HepG2 (cell line): ENCODE results near the gene NTRK2. TPM values are rescaled to one million over a fixed set of nuclear protein-coding genes. Genes with fewer than 3 reads are reported as not detected.

Experiments used
- ATAC-seq: fragments of 200-7000 bp; cut with Tn5 transposase; 3 replicates; pipeline ENCODE4 v1.9.1; 2020; ENCODE audit warnings: mild to moderate bottlenecking, moderate library complexity
- BruUV-seq: library from RNA; stranded (reverse); fragments of 400-500 nt; replicated peaks from 2 replicates; lab custom pipeline; 2021; lab: Mats Ljungman, UMichigan
- CTCF ChIA-PET: fragments of 300-600 bp; formaldehyde crosslinking; extraction: SDS; loops from one replicate; lab custom pipeline; 2021; ENCODE audit warnings: low total read pairs, inconsistent platforms, low intra/inter-chr PET ratio; lab: Yijun Ruan, JAX
- POLR2A ChIA-PET: fragments of 350-600 bp; sonication (Branson Sonifier 250); formaldehyde crosslinking; loops from one replicate; lab custom pipeline; 2020; ENCODE audit warnings: antibody characterized with exemption, inconsistent platforms; lab: Yijun Ruan, JAX
- DNase-seq: peaks from one replicate; pipeline ENCODE4 v3.0.0-alpha.2; 2015; ENCODE audit warnings: low spot score
- FAIRE-seq: peaks from 3 replicates; lab custom pipeline; 2011; peaks lifted over from hg19 to GRCh38; lab: Jason Lieb, UNC
- H2AFZ ChIP-seq: one replicate; pipeline ENCODE4 v1.6.1; 2011; ENCODE audit warnings: low read length, inconsistent platforms
- H3K27ac ChIP-seq: fragments of 300-600 bp; 3 replicates; pipeline ENCODE4 v1.8.0; 2011; ENCODE audit warnings: mixed run types, mild to moderate bottlenecking, mixed read lengths, low read length, inconsistent platforms; ENCODE audit not compliant: insufficient read depth; ENCODE audit errors: extremely low read length
- H3K27me3 ChIP-seq, 2 experiments: fragments of 200-600 bp in 1 of 2; 2 replicates in 1 of 2; 3 replicates in 1 of 2; pipeline versions ENCODE4 v1.6.0 to v1.8.0; 2011; ENCODE audit warnings: low read length in 2 of 2, mild to moderate bottlenecking in 2 of 2, moderate library complexity in 2 of 2, inconsistent platforms in 1 of 2; ENCODE audit not compliant: insufficient read depth in 2 of 2, control insufficient read depth in 1 of 2
- H3K36me3 ChIP-seq, 2 experiments: fragments of 200-600 bp in 1 of 2; replicated peaks in 1 of 2; 2 replicates in 1 of 2; 3 replicates in 1 of 2; pipeline versions ENCODE4 v1.5.1 to v1.8.0; 2011; ENCODE audit warnings: low read length in 2 of 2, inconsistent platforms in 1 of 2; ENCODE audit not compliant: insufficient read depth in 2 of 2, control insufficient read depth in 1 of 2
- H3K4me1 ChIP-seq: 2 replicates; pipeline ENCODE4 v1.5.1; 2012; ENCODE audit warnings: low read length, inconsistent platforms; ENCODE audit not compliant: insufficient read depth
- H3K4me2 ChIP-seq: 2 replicates; pipeline ENCODE4 v1.6.0; 2011; ENCODE audit warnings: low read depth, low read length, inconsistent platforms
- H3K4me3 ChIP-seq, 3 experiments: fragments of 200-600 bp in 1 of 3; sonication (generic), shearing (Covaris generic) in 1 of 3; replicated peaks in 1 of 3; 2 replicates each; pipeline ENCODE4 v1.5.1; 2011 to 2016; ENCODE audit warnings: low read length in 3 of 3, inconsistent platforms in 2 of 3, low read depth in 2 of 3, mild to moderate bottlenecking in 2 of 3, control low read depth in 1 of 3, mixed read lengths in 1 of 3; ENCODE audit not compliant: insufficient read depth in 1 of 3
- H3K79me2 ChIP-seq: one replicate; pipeline ENCODE4 v1.6.1; 2011; ENCODE audit warnings: low read length, inconsistent platforms; ENCODE audit not compliant: insufficient read depth
- H3K9ac ChIP-seq: 2 replicates; pipeline ENCODE4 v1.6.0; 2011; ENCODE audit warnings: mild to moderate bottlenecking, low read depth, low read length, inconsistent platforms; ENCODE audit not compliant: insufficient read depth
- H3K9me3 ChIP-seq: 2 replicates; pipeline ENCODE4 v1.5.1; 2012; ENCODE audit warnings: mild to moderate bottlenecking, low read length
- H4K20me1 ChIP-seq: 2 replicates; pipeline ENCODE4 v1.6.0; 2011; ENCODE audit warnings: inconsistent platforms, mild to moderate bottlenecking, low read length, moderate library complexity; ENCODE audit not compliant: insufficient read depth
- ETV6 ChIP-seq: sonication (generic); formaldehyde crosslinking; conservative IDR thresholded peaks from 2 replicates; pipeline ENCODE4 v1.4.0; 2020; ENCODE audit warnings: missing genetic modification reagents
- HOXA5 ChIP-seq: sonication (generic); formaldehyde crosslinking; IDR thresholded peaks from 2 replicates; pipeline ENCODE4 v1.4.0; 2020; ENCODE audit warnings: missing genetic modification reagents
- MAFF ChIP-seq: IDR thresholded peaks from 2 replicates; pipeline ENCODE4 v1.6.1; 2011; ENCODE audit warnings: low read depth, low read length, improper control_type of control experiment
- PCBP1 ChIP-seq: fragments of 200-400 bp; formaldehyde crosslinking; IDR thresholded peaks from 2 replicates; pipeline ENCODE4 v1.6.1; 2017; ENCODE audit warnings: mild to moderate bottlenecking, low read depth, low read length, borderline replicate concordance
- SATB2 ChIP-seq: sonication (generic); formaldehyde crosslinking; IDR thresholded peaks from 2 replicates; pipeline ENCODE4 v1.5.0; 2020; ENCODE audit warnings: missing genetic modification reagents
- SMAD9 ChIP-seq: sonication (generic); formaldehyde crosslinking; IDR thresholded peaks from 2 replicates; pipeline ENCODE4 v1.5.1; 2020; ENCODE audit warnings: mild to moderate bottlenecking, missing genetic modification reagents
- SOX5 ChIP-seq: IDR thresholded peaks from 2 replicates; pipeline ENCODE4 v1.6.1; 2016; ENCODE audit warnings: borderline replicate concordance
- TGIF2 ChIP-seq: IDR thresholded peaks from 2 replicates; pipeline ENCODE4 v1.6.1; 2016; ENCODE audit warnings: control low read depth, missing compliant biosample characterization
- ZFP36L1 ChIP-seq: sonication (generic); formaldehyde crosslinking; IDR thresholded peaks from 2 replicates; pipeline ENCODE4 v1.8.0; 2022; ENCODE audit warnings: mild to moderate bottlenecking, missing genetic modification reagents, moderate library complexity
- ZFP90 ChIP-seq: sonication (generic); formaldehyde crosslinking; IDR thresholded peaks from 2 replicates; pipeline ENCODE4 v1.8.0; 2022; ENCODE audit warnings: missing genetic modification reagents, mild to moderate bottlenecking, inconsistent platforms, borderline replicate concordance
- ZNF224 ChIP-seq: sonication (generic); formaldehyde crosslinking; IDR thresholded peaks from 2 replicates; pipeline ENCODE4 v1.5.0; 2020; ENCODE audit warnings: mild to moderate bottlenecking, missing genetic modification reagents
- ZNF263 ChIP-seq: sonication (generic); formaldehyde crosslinking; IDR thresholded peaks from 2 replicates; pipeline ENCODE4 v1.4.0; 2020; ENCODE audit warnings: missing genetic modification reagents
- ZNF264 ChIP-seq: sonication (generic); formaldehyde crosslinking; IDR thresholded peaks from 2 replicates; pipeline ENCODE4 v1.4.0; 2020; ENCODE audit warnings: missing genetic modification reagents
- ZNF607 ChIP-seq: sonication (generic); formaldehyde crosslinking; IDR thresholded peaks from 2 replicates; pipeline ENCODE4 v1.5.1; 2020; ENCODE audit warnings: missing genetic modification reagents, mild to moderate bottlenecking, borderline replicate concordance
- ZNF703 ChIP-seq: sonication (generic); formaldehyde crosslinking; IDR thresholded peaks from 2 replicates; pipeline ENCODE4 v1.5.1; 2020; ENCODE audit warnings: missing genetic modification reagents, mild to moderate bottlenecking, moderate library complexity, borderline replicate concordance
- WGBS: methylation state at CpG from one replicate; pipeline ENCODE4 v1.1.6; 2017; ENCODE audit warnings: low lambda C conversion rate; 5-methylcytosine and 5-hydroxymethylcytosine counted together
- in situ Hi-C: cut with HindIII; loops from 2 replicates; pipeline ENCODE4 v1.10.0; 2017; ENCODE audit warnings: low pct_unique_long_range_greater_than_20kb; ENCODE audit not compliant: extremely low pct_ligation_motif_present
- intact Hi-C: fragments of 100-400 bp; cut with micrococcal nuclease; formaldehyde crosslinking; loops from one replicate; pipeline ENCODE4 v1.10.0; 2022; ENCODE audit not compliant: unreplicated experiment
- polyA plus RNA-seq, 8 experiments: library from polyadenylated mRNA; depleted of rRNA in 3 of 8; stranded (reverse) in 7 of 8; unstranded in 1 of 8; fragments of >200 nt; fragmentation: Illumina TruSeq in 4 of 8; extraction: Trizol in 4 of 8; gene quantifications; 2 replicates each; pipeline versions ENCODE4 v1.2.1 to v1.2.3, GENCODE V29; 2011 to 2016; ENCODE audit warnings: low read depth in 4 of 8, missing spikeins in 1 of 8, mixed read lengths in 1 of 8; ENCODE audit not compliant: insufficient read depth in 1 of 8
- total RNA-seq, 5 experiments: library from RNA; depleted of rRNA; stranded (reverse); fragments of >200 nt; fragmentation: Illumina TruSeq; extraction: Trizol; gene quantifications; 2 replicates each; pipeline ENCODE4 v1.2.3, GENCODE V29; 2016; ENCODE audit warnings: low read depth in 1 of 5
- TF ChIP-seq, protein P1 (sequence below): sonication (generic); formaldehyde crosslinking; IDR thresholded peaks from 2 replicates; pipeline ENCODE4 v1.5.0; 2020; ENCODE audit warnings: mild to moderate bottlenecking, missing genetic modification reagents
- TF ChIP-seq, protein P2 (sequence below): conservative IDR thresholded peaks from 2 replicates; pipeline ENCODE4 v1.6.1; 2018; ENCODE audit warnings: missing genetic modification reagents
- TF ChIP-seq, protein P3 (sequence below): sonication (generic); formaldehyde crosslinking; IDR thresholded peaks from 2 replicates; pipeline ENCODE4 v1.5.0; 2020; ENCODE audit warnings: mild to moderate bottlenecking, missing genetic modification reagents, moderate library complexity

Gene NTRK2
- total and polyA plus RNA-seq, 2 of the 13 experiments (the other 11 are each of a cell fraction or from before 2014, with no cell fraction given) = not detected

DNA sequence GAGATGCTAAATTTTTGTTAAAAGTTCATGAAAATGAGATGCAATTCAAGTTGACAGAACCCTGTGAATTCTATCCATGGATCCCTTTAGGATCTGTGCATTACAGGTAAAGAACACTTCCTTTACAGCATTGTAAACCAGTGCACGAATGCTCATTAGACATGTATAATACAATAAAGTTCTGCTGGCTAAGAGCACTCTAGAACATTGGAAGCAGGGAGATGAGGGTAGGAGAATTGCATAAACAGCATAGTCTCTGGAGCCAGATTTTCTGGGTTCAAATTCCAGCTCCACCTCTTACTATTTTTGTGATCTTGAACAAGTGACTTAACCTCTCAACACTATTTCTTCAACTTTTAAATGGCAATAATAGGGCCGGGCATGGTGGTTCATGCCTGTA is 300.2 kb downstream of the NTRK2 start:
- TF ChIP-seq ZNF607 (no peak), ETV6 (CRISPR knock-in tag) (no peak), ZNF224 (no peak), HOXA5 (CRISPR knock-in tag) (no peak), TGIF2 (CRISPR knock-in tag) (no peak), SATB2 (no peak), MAFF (no peak), SMAD9 (CRISPR knock-in tag) (no peak), ZFP90 (CRISPR knock-in tag) (no peak), ZNF703 (CRISPR knock-in tag) (no peak), ZNF263 (no peak), ZFP36L1 (no peak), PCBP1 (no peak), SOX5 (CRISPR knock-in tag) (no peak), ZNF264 (CRISPR knock-in tag) (no peak)
- TF ChIP-seq, protein P1, sequence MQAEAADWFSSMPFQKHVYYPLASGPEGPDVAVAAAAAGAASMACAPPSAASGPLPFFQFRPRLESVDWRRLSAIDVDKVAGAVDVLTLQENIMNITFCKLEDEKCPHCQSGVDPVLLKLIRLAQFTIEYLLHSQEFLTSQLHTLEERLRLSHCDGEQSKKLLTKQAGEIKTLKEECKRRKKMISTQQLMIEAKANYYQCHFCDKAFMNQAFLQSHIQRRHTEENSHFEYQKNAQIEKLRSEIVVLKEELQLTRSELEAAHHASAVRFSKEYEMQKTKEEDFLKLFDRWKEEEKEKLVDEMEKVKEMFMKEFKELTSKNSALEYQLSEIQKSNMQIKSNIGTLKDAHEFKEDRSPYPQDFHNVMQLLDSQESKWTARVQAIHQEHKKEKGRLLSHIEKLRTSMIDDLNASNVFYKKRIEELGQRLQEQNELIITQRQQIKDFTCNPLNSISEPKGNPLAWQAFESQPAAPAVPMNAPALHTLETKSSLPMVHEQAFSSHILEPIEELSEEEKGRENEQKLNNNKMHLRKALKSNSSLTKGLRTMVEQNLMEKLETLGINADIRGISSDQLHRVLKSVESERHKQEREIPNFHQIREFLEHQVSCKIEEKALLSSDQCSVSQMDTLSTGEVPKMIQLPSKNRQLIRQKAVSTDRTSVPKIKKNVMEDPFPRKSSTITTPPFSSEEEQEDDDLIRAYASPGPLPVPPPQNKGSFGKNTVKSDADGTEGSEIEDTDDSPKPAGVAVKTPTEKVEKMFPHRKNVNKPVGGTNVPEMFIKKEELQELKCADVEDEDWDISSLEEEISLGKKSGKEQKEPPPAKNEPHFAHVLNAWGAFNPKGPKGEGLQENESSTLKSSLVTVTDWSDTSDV (CRISPR knock-in tag) = no peak
- TF ChIP-seq, protein P2, sequence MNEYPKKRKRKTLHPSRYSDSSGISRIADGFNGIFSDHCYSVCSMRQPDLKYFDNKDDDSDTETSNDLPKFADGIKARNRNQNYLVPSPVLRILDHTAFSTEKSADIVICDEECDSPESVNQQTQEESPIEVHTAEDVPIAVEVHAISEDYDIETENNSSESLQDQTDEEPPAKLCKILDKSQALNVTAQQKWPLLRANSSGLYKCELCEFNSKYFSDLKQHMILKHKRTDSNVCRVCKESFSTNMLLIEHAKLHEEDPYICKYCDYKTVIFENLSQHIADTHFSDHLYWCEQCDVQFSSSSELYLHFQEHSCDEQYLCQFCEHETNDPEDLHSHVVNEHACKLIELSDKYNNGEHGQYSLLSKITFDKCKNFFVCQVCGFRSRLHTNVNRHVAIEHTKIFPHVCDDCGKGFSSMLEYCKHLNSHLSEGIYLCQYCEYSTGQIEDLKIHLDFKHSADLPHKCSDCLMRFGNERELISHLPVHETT = no peak
- TF ChIP-seq, protein P3, sequence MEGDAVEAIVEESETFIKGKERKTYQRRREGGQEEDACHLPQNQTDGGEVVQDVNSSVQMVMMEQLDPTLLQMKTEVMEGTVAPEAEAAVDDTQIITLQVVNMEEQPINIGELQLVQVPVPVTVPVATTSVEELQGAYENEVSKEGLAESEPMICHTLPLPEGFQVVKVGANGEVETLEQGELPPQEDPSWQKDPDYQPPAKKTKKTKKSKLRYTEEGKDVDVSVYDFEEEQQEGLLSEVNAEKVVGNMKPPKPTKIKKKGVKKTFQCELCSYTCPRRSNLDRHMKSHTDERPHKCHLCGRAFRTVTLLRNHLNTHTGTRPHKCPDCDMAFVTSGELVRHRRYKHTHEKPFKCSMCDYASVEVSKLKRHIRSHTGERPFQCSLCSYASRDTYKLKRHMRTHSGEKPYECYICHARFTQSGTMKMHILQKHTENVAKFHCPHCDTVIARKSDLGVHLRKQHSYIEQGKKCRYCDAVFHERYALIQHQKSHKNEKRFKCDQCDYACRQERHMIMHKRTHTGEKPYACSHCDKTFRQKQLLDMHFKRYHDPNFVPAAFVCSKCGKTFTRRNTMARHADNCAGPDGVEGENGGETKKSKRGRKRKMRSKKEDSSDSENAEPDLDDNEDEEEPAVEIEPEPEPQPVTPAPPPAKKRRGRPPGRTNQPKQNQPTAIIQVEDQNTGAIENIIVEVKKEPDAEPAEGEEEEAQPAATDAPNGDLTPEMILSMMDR = no peak
- Histone ChIP-seq H3K27ac (no peak overlapping the region), H3K36me3 (no peaks in the 10 kb centered on the region), H3K9ac (no peak overlapping the region), H3K4me3 (no peak overlapping the region), H3K9me3 (no peaks in the 10 kb centered on the region), H3K27me3 (no peaks in the 10 kb centered on the region), H3K79me2 (no peaks in the 10 kb centered on the region), H2AFZ (no peak overlapping the region), H3K4me2 (no peak overlapping the region), H4K20me1 (no peaks in the 10 kb centered on the region), H3K4me1 (no peaks in the 10 kb centered on the region)
- FAIRE-seq = no peak
- no peak for DNase-seq
- intact Hi-C loops = no loop called here
- no peak for ATAC-seq
- no TSS peak for BruUV-seq
- CTCF ChIA-PET = no interaction called here
- WGBS = 10% methylated on average over 2 of the region's 2 CpGs
- POLR2A ChIA-PET = no interaction called here
- in situ Hi-C loops = loop anchor here (25.0 kb wide), 1 partner anchor 582 kb away; no protein-coding TSS in a partner anchor
